Fibroblast of lung (primary cell): Measurements from ENCODE around the gene CDH4. TPM values are rescaled to one million over a fixed set of nuclear protein-coding genes. Genes with fewer than 3 reads are reported as not detected.

Experiments used
- DNase-seq, 2 donors: peaks; one replicate each; pipeline versions ENCODE4 v3.0.0 to v3.0.0-alpha.2; 2010; ENCODE audit warnings: low read depth in 2 of 2
- H2AFZ ChIP-seq: 2 replicates; pipeline ENCODE4 v1.5.1; 2012; ENCODE audit warnings: low read length, control low read depth, inconsistent platforms
- H3K27ac ChIP-seq: 2 replicates; pipeline ENCODE4 v1.5.1; 2011; ENCODE audit warnings: low read length, control low read depth; ENCODE audit not compliant: insufficient read depth
- H3K27me3 ChIP-seq: 2 replicates; pipeline ENCODE4 v1.5.1; 2011; ENCODE audit warnings: mild to moderate bottlenecking, low read length; ENCODE audit not compliant: control insufficient read depth, insufficient read depth
- H3K36me3 ChIP-seq: 2 replicates; pipeline ENCODE4 v1.5.1; 2011; ENCODE audit warnings: low read length; ENCODE audit not compliant: control insufficient read depth, insufficient read depth
- H3K4me1 ChIP-seq: 2 replicates; pipeline ENCODE4 v1.5.1; 2011; ENCODE audit warnings: low read length; ENCODE audit not compliant: control insufficient read depth, insufficient read depth; ENCODE audit errors: extremely low read depth
- H3K4me2 ChIP-seq: 2 replicates; pipeline ENCODE4 v1.5.1; 2011; ENCODE audit warnings: low read length, control low read depth; ENCODE audit not compliant: insufficient read depth; ENCODE audit errors: extremely low read depth
- H3K4me3 ChIP-seq, 4 experiments: fragments of 200-600 bp in 1 of 4; sonication (generic) in 1 of 4; replicated peaks in 1 of 4; 2 replicates each; pipeline ENCODE4 v1.5.1; 2011 to 2016; ENCODE audit warnings: low read length in 4 of 4, low read depth in 3 of 4, mild to moderate bottlenecking in 3 of 4, control low read depth in 2 of 4, inconsistent platforms in 1 of 4, mixed read lengths in 1 of 4; ENCODE audit not compliant: insufficient read depth in 1 of 4; ENCODE audit errors: control extremely low read depth in 1 of 4
- H3K79me2 ChIP-seq: 2 replicates; pipeline ENCODE4 v1.5.1; 2012; ENCODE audit warnings: mild to moderate bottlenecking, low read length, inconsistent platforms; ENCODE audit not compliant: control insufficient read depth, insufficient read depth
- H3K9ac ChIP-seq: 2 replicates; pipeline ENCODE4 v1.5.1; 2011; ENCODE audit warnings: mild to moderate bottlenecking, low read length, control low read depth; ENCODE audit not compliant: insufficient read depth
- H3K9me3 ChIP-seq: 2 replicates; pipeline ENCODE4 v1.5.1; 2012; ENCODE audit warnings: low read depth, low read length; ENCODE audit not compliant: control insufficient read depth, insufficient read depth
- H4K20me1 ChIP-seq: 2 replicates; pipeline ENCODE4 v1.5.1; 2011; ENCODE audit warnings: low read length; ENCODE audit not compliant: control insufficient read depth, insufficient read depth; ENCODE audit errors: extremely low read depth
- EZH2 ChIP-seq: IDR thresholded peaks from 2 replicates; pipeline ENCODE4 v1.5.1; 2012; ENCODE audit warnings: low read length, control low read depth, mild to moderate bottlenecking; ENCODE audit errors: missing control alignments
- polyA plus RNA-seq, 2 donors: library from polyadenylated mRNA; depleted of rRNA in 1 of 2; stranded (reverse) in 1 of 2; unstranded in 1 of 2; fragments of >200 nt; gene quantifications; 2 replicates each; pipeline ENCODE4 v1.2.1, GENCODE V29; 2011 to 2012; ENCODE audit warnings: missing spikeins in 1 of 2
- total RNA-seq: library from RNA; depleted of rRNA; stranded (reverse); fragments of >200 nt; gene quantifications from 2 replicates; pipeline ENCODE4 v1.2.1, GENCODE V29; 2014
- TF ChIP-seq, protein P1 (sequence below), 2 donors: IDR thresholded peaks in 1 of 2; conservative IDR thresholded peaks in 1 of 2; 1 replicate in 1 of 2; 2 replicates in 1 of 2; pipeline ENCODE4 v1.5.1; 2011 to 2012; ENCODE audit warnings: low read length in 2 of 2, control low read depth in 1 of 2, inconsistent platforms in 1 of 2, low read depth in 1 of 2, mild to moderate bottlenecking in 1 of 2

The CDH4 gene
- total and polyA plus RNA-seq, 2 donors (not counting 1 experiment from before 2014, with no cell fraction given), result 4.8 to 6.8 TPM

DNA sequence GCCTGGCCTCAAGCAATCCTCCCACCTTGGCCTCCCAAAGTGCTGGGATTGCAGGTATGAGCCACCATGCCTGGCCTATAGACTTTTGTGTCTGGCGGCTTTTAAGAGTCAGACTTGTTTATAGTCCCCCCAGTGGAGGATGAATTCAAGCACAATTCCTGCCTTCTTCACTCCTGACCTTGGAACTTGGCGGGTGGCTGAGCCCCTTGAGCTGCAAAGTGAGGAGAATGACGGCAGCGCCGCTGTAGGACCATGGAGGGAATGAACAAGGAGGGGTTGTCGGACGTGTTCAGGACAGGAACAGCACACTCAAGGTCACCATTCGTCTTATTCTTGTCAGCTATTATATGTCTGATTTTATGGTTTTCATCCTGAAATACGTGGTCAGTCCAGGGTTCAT is 265.4 kb downstream of the CDH4 start:
- Histone ChIP-seq H3K4me1 (peaks cover 26% of the 10 kb centered on the region), H3K27me3 (no peaks in the 10 kb centered on the region), H3K4me2 (no peak overlapping the region), H3K4me3 (no peak overlapping the region), H3K79me2 (no peaks in the 10 kb centered on the region), H3K36me3 (no peaks in the 10 kb centered on the region), H3K9ac (no peak overlapping the region), H3K9me3 (no peaks in the 10 kb centered on the region), H4K20me1 (no peaks in the 10 kb centered on the region), H3K27ac (no peak overlapping the region), H2AFZ (no peak overlapping the region)
- DNase-seq, result no peak
- no peak for TF ChIP-seq EZH2
- TF ChIP-seq, protein P1, sequence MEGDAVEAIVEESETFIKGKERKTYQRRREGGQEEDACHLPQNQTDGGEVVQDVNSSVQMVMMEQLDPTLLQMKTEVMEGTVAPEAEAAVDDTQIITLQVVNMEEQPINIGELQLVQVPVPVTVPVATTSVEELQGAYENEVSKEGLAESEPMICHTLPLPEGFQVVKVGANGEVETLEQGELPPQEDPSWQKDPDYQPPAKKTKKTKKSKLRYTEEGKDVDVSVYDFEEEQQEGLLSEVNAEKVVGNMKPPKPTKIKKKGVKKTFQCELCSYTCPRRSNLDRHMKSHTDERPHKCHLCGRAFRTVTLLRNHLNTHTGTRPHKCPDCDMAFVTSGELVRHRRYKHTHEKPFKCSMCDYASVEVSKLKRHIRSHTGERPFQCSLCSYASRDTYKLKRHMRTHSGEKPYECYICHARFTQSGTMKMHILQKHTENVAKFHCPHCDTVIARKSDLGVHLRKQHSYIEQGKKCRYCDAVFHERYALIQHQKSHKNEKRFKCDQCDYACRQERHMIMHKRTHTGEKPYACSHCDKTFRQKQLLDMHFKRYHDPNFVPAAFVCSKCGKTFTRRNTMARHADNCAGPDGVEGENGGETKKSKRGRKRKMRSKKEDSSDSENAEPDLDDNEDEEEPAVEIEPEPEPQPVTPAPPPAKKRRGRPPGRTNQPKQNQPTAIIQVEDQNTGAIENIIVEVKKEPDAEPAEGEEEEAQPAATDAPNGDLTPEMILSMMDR (conservative IDR thresholded peaks at IDR 0.05 in 1 of 2, IDR thresholded peaks at IDR 0.05 in 1 of 2; ENCODE audit: low read depth in 1 of 2, low read length in 2 of 2), result no peak

DNA sequence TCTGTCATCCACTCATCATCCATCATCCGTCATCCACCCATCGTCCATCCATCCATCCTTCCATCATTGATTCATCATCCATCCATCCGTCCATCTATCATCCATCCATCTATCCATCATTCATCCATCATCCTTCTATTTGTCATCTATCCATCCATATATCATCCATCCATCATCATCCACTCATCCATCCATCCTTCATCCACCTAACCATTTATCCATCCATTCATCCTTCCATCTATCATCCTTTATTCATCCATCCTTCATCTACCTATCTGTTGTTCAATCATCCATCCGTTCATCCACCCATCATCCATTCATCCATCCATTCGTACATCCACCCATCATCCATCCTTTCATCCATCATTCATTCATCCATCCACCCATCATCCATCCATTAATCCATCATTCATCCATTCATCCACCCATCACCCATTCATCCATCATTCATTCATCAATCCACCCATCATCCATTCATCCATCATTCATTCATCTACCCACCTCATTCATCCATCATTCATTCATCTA is 266.4 kb downstream of the CDH4 start:
- peaks cover 26% of the 10 kb centered on the region for H3K4me1 ChIP-seq
- no peak overlapping the region for H2AFZ ChIP-seq
- H3K27me3 ChIP-seq, result no peaks in the 10 kb centered on the region
- no peak overlapping the region for H3K27ac ChIP-seq
- H3K79me2 ChIP-seq, result no peaks in the 10 kb centered on the region
- no peak overlapping the region for H3K9ac ChIP-seq
- no peaks in the 10 kb centered on the region for H3K9me3 ChIP-seq
- H3K4me3 ChIP-seq, result no peak overlapping the region
- TF ChIP-seq, protein P1 (conservative IDR thresholded peaks at IDR 0.05 in 1 of 2, IDR thresholded peaks at IDR 0.05 in 1 of 2; ENCODE audit: low read depth in 1 of 2, low read length in 2 of 2), result no peak
- no peak for TF ChIP-seq EZH2
- H4K20me1 ChIP-seq, result no peaks in the 10 kb centered on the region
- no peak overlapping the region for H3K4me2 ChIP-seq
- no peak for DNase-seq
- no peaks in the 10 kb centered on the region for H3K36me3 ChIP-seq

DNA sequence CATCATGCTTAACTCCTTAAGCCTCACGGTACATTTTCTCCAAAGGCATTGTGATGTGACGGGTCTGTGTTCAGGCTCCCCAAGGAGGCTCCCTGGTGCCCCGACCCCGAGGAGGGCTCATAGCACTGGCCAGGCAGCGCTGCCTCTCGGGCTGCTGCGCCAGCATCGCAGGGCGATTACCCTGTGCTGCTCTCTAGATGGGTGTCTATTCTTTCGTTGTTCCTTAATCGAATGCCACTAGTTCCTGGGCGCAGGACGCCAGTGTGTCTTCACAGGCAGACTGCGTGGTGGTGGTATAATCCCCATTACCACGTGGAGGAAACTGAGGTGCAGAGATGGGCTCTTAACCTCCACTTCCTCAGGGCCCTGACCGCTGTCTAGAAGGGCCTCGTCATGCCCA is 267.4 kb downstream of the CDH4 start:
- TF ChIP-seq, protein P1 (conservative IDR thresholded peaks at IDR 0.05 in 1 of 2, IDR thresholded peaks at IDR 0.05 in 1 of 2; ENCODE audit: low read depth in 1 of 2, low read length in 2 of 2), result no peak
- no peak for TF ChIP-seq EZH2
- no peak overlapping the region for H3K27ac ChIP-seq
- no peak overlapping the region for H3K9ac ChIP-seq
- H4K20me1 ChIP-seq, result no peaks in the 10 kb centered on the region
- no peak for DNase-seq
- H3K27me3 ChIP-seq, result no peaks in the 10 kb centered on the region
- no peaks in the 10 kb centered on the region for H3K36me3 ChIP-seq
- no peak overlapping the region for H3K4me2 ChIP-seq
- H3K4me3 ChIP-seq, result no peak overlapping the region
- no peaks in the 10 kb centered on the region for H3K9me3 ChIP-seq
- peaks cover 26% of the 10 kb centered on the region for H3K4me1 ChIP-seq
- H2AFZ ChIP-seq, result no peak overlapping the region
- H3K79me2 ChIP-seq, result no peaks in the 10 kb centered on the region
